ENCODE results near the gene ZNF844. TPM values are rescaled to one million over a fixed set of nuclear protein-coding genes. Genes with fewer than 3 reads are reported as not detected.
A peak's percentile ranks its signal among the peaks of the same experiment; 100 is the strongest.

ZNF844 gene
- total RNA-seq = 10 to 100 TPM in 2 of 3 donors, 1 to 10 TPM in 1; 8.8 to 28.5 (median 11.8) TPM

GRCh38 chr19:12064590-12065538 lies at the start of gene ZNF844:
TSS of gene ZNF844 (plus strand) at chr19:12064731. CDS start at chr19:12064874, 143 bp downstream.
- intact Hi-C loops (cut with DNase I; ENCODE audit: low total_unique reads) = no loop called here
- Histone ChIP-seq H3K27ac (peak within 1 kb of the TSS; percentile 98 to 99), H3K4me3 (peak within 1 kb of the TSS; percentile 85 to 96 (median 93)), H3K4me1 (no peaks in the 10 kb centered on the region), H3K9me3 (peaks cover 43% of the 10 kb centered on the region in 2 donors), H3K27me3 (no peaks in the 10 kb centered on the region), H3K36me3 (no peaks in the 10 kb centered on the region)
- peak; percentile 97 to 99 for DNase-seq (ENCODE audit: low spot score in 2 of 2)
- peak in 1 of 3 donors; percentile 11 for TF ChIP-seq CTCF (IDR thresholded peaks at IDR 0.05)
- TF ChIP-seq POLR2A (IDR thresholded peaks at IDR 0.05) = peak; percentile 89
- TF ChIP-seq POLR2AphosphoS5 (IDR thresholded peaks at IDR 0.05) = peak; percentile 97 to 98 (median 97)

GRCh38 chr19:12015015-12015752 lies 49.3 kb upstream of the ZNF844 start:
- intact Hi-C loops (cut with DNase I; ENCODE audit: low total_unique reads) = no loop called here
- H3K27me3 ChIP-seq = no peaks in the 10 kb centered on the region
- DNase-seq (ENCODE audit: low spot score in 2 of 2) = no peak
- no peak overlapping the region for H3K27ac ChIP-seq
- no peaks in the 10 kb centered on the region for H3K4me1 ChIP-seq
- peaks cover 19% of the 10 kb centered on the region for H3K36me3 ChIP-seq
- no peak for TF ChIP-seq CTCF (IDR thresholded peaks at IDR 0.05)
- no peak for TF ChIP-seq POLR2A (IDR thresholded peaks at IDR 0.05)
- no peak for TF ChIP-seq POLR2AphosphoS5 (IDR thresholded peaks at IDR 0.05)
- H3K4me3 ChIP-seq = peak overlapping the region in 1 of 3 donors; percentile 7
- H3K9me3 ChIP-seq = peaks cover 80 to 82% of the 10 kb centered on the region in 2 donors

GRCh38 chr19:12015753-12016116 lies 48.8 kb upstream of the ZNF844 start:
- no peak for TF ChIP-seq POLR2AphosphoS5 (IDR thresholded peaks at IDR 0.05)
- TF ChIP-seq POLR2A (IDR thresholded peaks at IDR 0.05) = no peak
- TF ChIP-seq CTCF (IDR thresholded peaks at IDR 0.05) = no peak

GRCh38 chr19:12034198-12034597 lies 30.3 kb upstream of the ZNF844 start:
- no peak for TF ChIP-seq CTCF (IDR thresholded peaks at IDR 0.05)
- no peak for TF ChIP-seq POLR2A (IDR thresholded peaks at IDR 0.05)
- no peak for TF ChIP-seq POLR2AphosphoS5 (IDR thresholded peaks at IDR 0.05)
- Histone ChIP-seq H3K36me3 (no peaks in the 10 kb centered on the region), H3K4me1 (peaks cover 0 to 7% of the 10 kb centered on the region in 2 donors), H3K27me3 (no peaks in the 10 kb centered on the region), H3K4me3 (peak overlapping the region in 2 of 3 donors; percentile 83 to 84), H3K9me3 (no peaks in the 10 kb centered on the region), H3K27ac (peak overlapping the region; percentile 96 to 97)
- DNase-seq (ENCODE audit: low spot score in 2 of 2) = no peak
- intact Hi-C loops (cut with DNase I; ENCODE audit: low total_unique reads) = no loop called here

More at GRCh38 chr19:12015753-12016116, 48.8 kb upstream of the ZNF844 start:
- Histone ChIP-seq H3K36me3 (peaks cover 19% of the 10 kb centered on the region), H3K9me3 (peaks cover 82 to 85% of the 10 kb centered on the region in 2 donors), H3K27ac (no peak overlapping the region), H3K4me1 (no peaks in the 10 kb centered on the region), H3K4me3 (peak overlapping the region in 1 of 3 donors; percentile 1), H3K27me3 (no peaks in the 10 kb centered on the region)
- intact Hi-C loops (cut with DNase I; ENCODE audit: low total_unique reads) = no loop called here
- no peak for DNase-seq (ENCODE audit: low spot score in 2 of 2)
